ENCODE measurements around the gene CAMK2B.

DNA sequence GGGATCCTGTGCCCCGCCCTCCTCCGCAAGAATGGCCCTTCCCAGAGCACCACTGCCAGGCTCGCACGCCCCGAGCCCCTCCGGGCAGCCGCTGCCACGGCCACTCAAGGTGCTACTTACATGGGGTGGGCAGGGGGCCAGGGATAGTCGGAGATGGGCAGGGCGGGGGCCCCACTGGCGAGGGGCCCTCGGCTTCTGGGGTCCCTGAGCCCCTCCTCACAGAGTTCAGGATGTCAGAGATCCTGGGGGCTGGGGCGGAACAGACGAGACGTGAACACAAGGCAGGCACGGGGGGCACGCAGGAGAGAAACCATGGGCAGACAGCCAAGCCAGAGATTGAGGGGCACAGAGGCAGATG lies 99.0 kb downstream of the CAMK2B start:
- TF ChIP-seq POLR2AphosphoS5 (IDR thresholded peaks at IDR 0.05; ENCODE audit: low read depth, low read length) (no peak), TAF1 (IDR thresholded peaks at IDR 0.05; ENCODE audit: borderline replicate concordance, insufficient read depth, low read length) (no peak), SIN3A (IDR thresholded peaks at IDR 0.05; ENCODE audit: borderline replicate concordance, insufficient read depth, low read length) (no peak)
- TF ChIP-seq, protein P1, sequence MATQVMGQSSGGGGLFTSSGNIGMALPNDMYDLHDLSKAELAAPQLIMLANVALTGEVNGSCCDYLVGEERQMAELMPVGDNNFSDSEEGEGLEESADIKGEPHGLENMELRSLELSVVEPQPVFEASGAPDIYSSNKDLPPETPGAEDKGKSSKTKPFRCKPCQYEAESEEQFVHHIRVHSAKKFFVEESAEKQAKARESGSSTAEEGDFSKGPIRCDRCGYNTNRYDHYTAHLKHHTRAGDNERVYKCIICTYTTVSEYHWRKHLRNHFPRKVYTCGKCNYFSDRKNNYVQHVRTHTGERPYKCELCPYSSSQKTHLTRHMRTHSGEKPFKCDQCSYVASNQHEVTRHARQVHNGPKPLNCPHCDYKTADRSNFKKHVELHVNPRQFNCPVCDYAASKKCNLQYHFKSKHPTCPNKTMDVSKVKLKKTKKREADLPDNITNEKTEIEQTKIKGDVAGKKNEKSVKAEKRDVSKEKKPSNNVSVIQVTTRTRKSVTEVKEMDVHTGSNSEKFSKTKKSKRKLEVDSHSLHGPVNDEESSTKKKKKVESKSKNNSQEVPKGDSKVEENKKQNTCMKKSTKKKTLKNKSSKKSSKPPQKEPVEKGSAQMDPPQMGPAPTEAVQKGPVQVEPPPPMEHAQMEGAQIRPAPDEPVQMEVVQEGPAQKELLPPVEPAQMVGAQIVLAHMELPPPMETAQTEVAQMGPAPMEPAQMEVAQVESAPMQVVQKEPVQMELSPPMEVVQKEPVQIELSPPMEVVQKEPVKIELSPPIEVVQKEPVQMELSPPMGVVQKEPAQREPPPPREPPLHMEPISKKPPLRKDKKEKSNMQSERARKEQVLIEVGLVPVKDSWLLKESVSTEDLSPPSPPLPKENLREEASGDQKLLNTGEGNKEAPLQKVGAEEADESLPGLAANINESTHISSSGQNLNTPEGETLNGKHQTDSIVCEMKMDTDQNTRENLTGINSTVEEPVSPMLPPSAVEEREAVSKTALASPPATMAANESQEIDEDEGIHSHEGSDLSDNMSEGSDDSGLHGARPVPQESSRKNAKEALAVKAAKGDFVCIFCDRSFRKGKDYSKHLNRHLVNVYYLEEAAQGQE (IDR thresholded peaks at IDR 0.05; ENCODE audit: insufficient read depth in 1 of 2, low read depth in 2 of 2, low read length in 2 of 2): no peak

Measured in PFSK-1 (cell line).